Measurements from ENCODE around the gene B4GAT1. TPM values are rescaled to one million over a fixed set of nuclear protein-coding genes. Genes with fewer than 3 reads are reported as not detected.

B4GAT1 gene
- total RNA-seq, 4 donors from 2014 or later, result 53.4 to 105 (median 97.6) TPM

- H3K36me3 ChIP-seq, result peaks cover 0 to 12% (median 0%) of the 10 kb centered on the region in 3 donors
- H3K4me1 ChIP-seq, result peaks cover 0 to 2% (median under 1%) of the 10 kb centered on the region in 4 donors
- TF ChIP-seq EP300 (IDR thresholded peaks at IDR 0.05), result no peak
- no peak for TF ChIP-seq POLR2A (IDR thresholded peaks at IDR 0.05)
- no peak for TF ChIP-seq CTCF (IDR thresholded peaks at IDR 0.05)
- no peak overlapping the region for H3K4me3 ChIP-seq
- WGBS, 2 donors, result 62 to 66% methylated on average over 11 to 14 of the region's 14 CpGs
- no peak overlapping the region for H3K27ac ChIP-seq
- peaks cover 0 to 21% of the 10 kb centered on the region in 2 donors for H3K27me3 ChIP-seq
- H3K9me3 ChIP-seq, result no peaks in the 10 kb centered on the region
- DNase-seq (ENCODE audit: low spot score in 2 of 2), result no peak
These were observed 18.5 kb upstream of the B4GAT1 start for GRCh38 chr11:66365711-66366619.

- Histone ChIP-seq H3K9me3 (no peaks in the 10 kb centered on the region), H3K4me3 (no peak overlapping the region), H3K27me3 (peaks cover 0 to 13% of the 10 kb centered on the region in 2 donors), H3K27ac (no peak overlapping the region), H3K4me1 (no peaks in the 10 kb centered on the region), H3K36me3 (peaks cover 0 to 13% (median 0%) of the 10 kb centered on the region in 3 donors)
- WGBS, 2 donors, result 85 to 90% methylated on average over 3 to 6 of the region's 6 CpGs
- no peak for TF ChIP-seq EP300 (IDR thresholded peaks at IDR 0.05)
- no peak for TF ChIP-seq POLR2A (IDR thresholded peaks at IDR 0.05)
- no peak for TF ChIP-seq CTCF (IDR thresholded peaks at IDR 0.05)
- no peak for DNase-seq (ENCODE audit: low spot score in 2 of 2)
These were observed 17.7 kb upstream of the B4GAT1 start for GRCh38 chr11:66365166-66365565.

GRCh38 chr11:66363805-66364535, 16.5 kb upstream of the B4GAT1 start:
- Histone ChIP-seq H3K36me3 (peaks cover 0 to 13% (median 0%) of the 10 kb centered on the region in 3 donors), H3K27me3 (peaks cover 0 to 3% of the 10 kb centered on the region in 2 donors), H3K27ac (no peak overlapping the region), H3K9me3 (no peaks in the 10 kb centered on the region), H3K4me1 (no peaks in the 10 kb centered on the region), H3K4me3 (no peak overlapping the region)
- 65 to 71% methylated on average over 15 of the region's 15 CpGs for WGBS, 2 donors
- TF ChIP-seq POLR2A (IDR thresholded peaks at IDR 0.05) (no peak), EP300 (IDR thresholded peaks at IDR 0.05) (no peak), CTCF (IDR thresholded peaks at IDR 0.05) (peak in 3 of 5 experiments; percentile 13 to 40 (median 31))
- no peak for DNase-seq (ENCODE audit: low spot score in 2 of 2)

- 88 to 92% methylated on average over 14 of the region's 14 CpGs for WGBS, 2 donors
- TF ChIP-seq CTCF (IDR thresholded peaks at IDR 0.05) (no peak), EP300 (IDR thresholded peaks at IDR 0.05) (no peak), POLR2A (IDR thresholded peaks at IDR 0.05) (no peak)
- DNase-seq (ENCODE audit: low spot score in 2 of 2), result no peak
- H3K27ac ChIP-seq, result no peak overlapping the region
- peaks cover 0 to 13% (median 0%) of the 10 kb centered on the region in 3 donors for H3K36me3 ChIP-seq
- H3K9me3 ChIP-seq, result no peaks in the 10 kb centered on the region
- H3K4me3 ChIP-seq, result no peak overlapping the region
- no peaks in the 10 kb centered on the region for H3K4me1 ChIP-seq
- no peaks in the 10 kb centered on the region for H3K27me3 ChIP-seq
These were observed 15.8 kb upstream of the B4GAT1 start for GRCh38 chr11:66363187-66363601.

Measured in tibial nerve (tissue), 4 donors.